Gastrocnemius medialis (tissue), 4 donors: ENCODE measurements around the gene PDE5A. TPM values are rescaled to one million over a fixed set of nuclear protein-coding genes. Genes with fewer than 3 reads are reported as not detected.
"Not testable (repeated sequence)": the region's sequence is repeated elsewhere in the genome, so short reads cannot be mapped to it uniquely, and the experiment has no call there.

ENCODE experiments used
- ATAC-seq, 2 donors: fragments of 150-250 bp; one replicate each; pipeline ENCODE4 v1.9.1; 2016
- DNase-seq, 2 donors: peaks; one replicate each; pipeline ENCODE4 v3.0.0-alpha.2; 2019
- H3K27ac ChIP-seq, 4 donors: fragments of 200-600 bp; sonication (generic); 1 replicate in 1 of 4; 2 replicates in 3 of 4; pipeline ENCODE4 v1.5.1; 2016 to 2018; ENCODE audit warnings: mild to moderate bottlenecking in 2 of 4, moderate library complexity in 1 of 4
- H3K27me3 ChIP-seq, 3 donors: fragments of 200-600 bp; sonication (generic) in 2 of 3; 1 replicate in 1 of 3; 2 replicates in 2 of 3; pipeline versions ENCODE4 v1.5.1 to v1.6.0; 2016 to 2019; ENCODE audit warnings: mild to moderate bottlenecking in 1 of 3, moderate library complexity in 1 of 3
- H3K36me3 ChIP-seq, 2 donors: fragments of 200-600 bp; sonication (generic) in 1 of 2; one replicate each; pipeline ENCODE4 v1.5.1; 2017 to 2018
- H3K4me1 ChIP-seq, 2 donors: fragments of 200-600 bp; sonication (generic) in 1 of 2; one replicate each; pipeline ENCODE4 v1.5.1; 2016 to 2017; ENCODE audit warnings: mild to moderate bottlenecking in 2 of 2
- H3K4me3 ChIP-seq, 4 donors: fragments of 200-600 bp; sonication (generic) in 3 of 4; 1 replicate in 1 of 4; 2 replicates in 3 of 4; pipeline ENCODE4 v1.5.1; 2016 to 2019; ENCODE audit warnings: mild to moderate bottlenecking in 2 of 4
- H3K9me3 ChIP-seq, 3 donors: fragments of 200-600 bp; sonication (generic) in 2 of 3; 1 replicate in 1 of 3; 2 replicates in 2 of 3; pipeline ENCODE4 v1.5.1; 2016 to 2019
- CTCF ChIP-seq, 5 experiments: fragments of 450-650 bp in 3 of 5; fragments of 200-600 bp in 2 of 5; sonication (generic) in 2 of 5; IDR thresholded peaks in 4 of 5; conservative IDR thresholded peaks in 1 of 5; 1 replicate in 4 of 5; 2 replicates in 1 of 5; pipeline ENCODE4 v1.5.1; 2016 to 2019; ENCODE audit warnings: antibody characterized with exemption in 5 of 5, mild to moderate bottlenecking in 3 of 5, moderate library complexity in 3 of 5
- POLR2A ChIP-seq, 2 donors: fragments of 450-650 bp; IDR thresholded peaks; one replicate each; pipeline ENCODE4 v1.6.1; 2017; ENCODE audit warnings: antibody characterized with exemption in 2 of 2, mild to moderate bottlenecking in 2 of 2, moderate library complexity in 2 of 2
- in situ Hi-C, 4 donors: fragments of 200-750 bp; cut with MboI; loops; one replicate each; pipeline versions ENCODE4 v1.15.0 to v1.8.0; 2017; ENCODE audit warnings: low sequenced_read_pairs in 4 of 4
- intact Hi-C: fragments of 100-400 bp; cut with DNase I; formaldehyde crosslinking; loops from one replicate; pipeline ENCODE4 v1.15.1; 2023; ENCODE audit warnings: low total_unique reads
- total RNA-seq, 4 donors: library from RNA; depleted of rRNA; stranded (reverse); fragments of >200 nt; gene quantifications; one replicate each; pipeline versions ENCODE4 v1.1.0 to v1.2.3, GENCODE V29; 2016

The PDE5A gene
- total RNA-seq, 4 donors from 2014 or later: 5.5 to 9.9 (median 6.0) TPM

GRCh38 chr4:119454491-119455270, 173.9 kb downstream of the PDE5A start:
- in situ Hi-C loops, H3K9me3 ChIP-seq, H3K4me1 ChIP-seq, H3K27me3 ChIP-seq, H3K36me3 ChIP-seq: not testable (repeated sequence)
- Histone ChIP-seq H3K4me3 (peak overlapping the region; percentile 69 to 94 (median 84)), H3K27ac (peak overlapping the region; percentile 84 to 93 (median 91))
- TF ChIP-seq POLR2A (IDR thresholded peaks at IDR 0.05): peak; percentile 63 to 65
- TF ChIP-seq CTCF (IDR thresholded peaks at IDR 0.05 in 4 of 5, conservative IDR thresholded peaks at IDR 0.05 in 1 of 5): peak in 4 of 5 experiments; percentile 23 to 81 (median 58)
- ATAC-seq (peak; percentile 100), DNase-seq (peak; percentile 92 to 95)
- intact Hi-C loops: loop anchor here (5.0 to 10.0 kb wide), 2 partner anchors 412 to 470 kb away; no protein-coding TSS in a partner anchor

- H3K9me3 ChIP-seq, H3K27me3 ChIP-seq, H3K4me1 ChIP-seq, in situ Hi-C loops, DNase-seq, ATAC-seq, H3K36me3 ChIP-seq: not testable (repeated sequence)
- intact Hi-C loops: loop anchor here (5.0 to 10.0 kb wide), 2 partner anchors 412 to 469 kb away; no protein-coding TSS in a partner anchor
- peak overlapping the region; percentile 84 to 93 (median 91) for H3K27ac ChIP-seq
- peak overlapping the region; percentile 52 to 94 (median 84) for H3K4me3 ChIP-seq
These were observed 174.5 kb downstream of the PDE5A start for GRCh38 chr4:119454151-119454490.

DNA sequence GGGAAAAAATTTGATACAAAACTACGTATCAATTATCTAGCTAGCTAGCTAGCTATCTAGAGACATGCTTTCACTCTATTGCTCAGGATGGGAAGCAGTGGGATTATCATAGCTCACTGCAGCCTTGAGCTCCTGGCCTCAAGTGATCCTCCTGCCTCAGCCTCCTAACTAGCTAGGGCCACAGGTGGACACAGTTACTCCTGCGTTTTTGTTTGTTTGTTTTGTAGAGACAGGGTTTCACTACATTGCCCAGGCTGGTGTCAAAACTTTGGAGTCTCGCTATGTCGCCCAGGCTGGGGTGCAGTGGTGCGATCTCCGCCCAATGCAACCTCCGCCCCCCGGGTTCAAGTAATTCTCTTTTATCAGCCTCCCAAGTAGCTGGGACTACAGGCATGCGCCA, 175.3 kb downstream of the PDE5A start:
- ATAC-seq, in situ Hi-C loops, H3K27me3 ChIP-seq, H3K4me1 ChIP-seq, H3K4me3 ChIP-seq, H3K36me3 ChIP-seq, DNase-seq, H3K9me3 ChIP-seq: not testable (repeated sequence)
- H3K27ac ChIP-seq: peak overlapping the region in 1 of 4 donors; percentile 84
- intact Hi-C loops: loop anchor here (5.0 to 10.0 kb wide), 2 partner anchors 411 to 468 kb away; no protein-coding TSS in a partner anchor

DNA sequence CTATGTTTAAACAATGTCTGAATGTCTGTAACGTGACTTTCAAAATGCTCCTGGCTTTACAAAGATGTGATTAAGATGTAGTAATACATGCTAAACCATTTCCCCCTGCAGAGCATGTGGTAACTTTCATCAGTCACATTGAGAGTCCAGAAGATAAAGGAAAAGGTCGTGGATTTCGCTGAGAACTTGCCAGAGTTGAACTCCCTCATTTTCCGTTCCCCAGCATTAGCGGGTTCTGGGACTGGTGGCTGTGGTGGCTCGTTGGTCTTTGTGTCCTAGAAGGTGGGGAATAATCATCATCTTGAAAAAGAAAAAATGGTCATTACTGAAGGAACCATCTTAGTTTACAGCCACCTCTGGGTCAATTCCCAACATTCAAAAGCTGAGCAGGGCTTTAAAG, 178.8 kb downstream of the PDE5A start:
- intact Hi-C loops: loop anchor here (5.0 to 10.0 kb wide), 2 partner anchors 408 to 465 kb away; no protein-coding TSS in a partner anchor
- in situ Hi-C loops, H3K4me3 ChIP-seq, H3K27me3 ChIP-seq, H3K9me3 ChIP-seq, ATAC-seq, DNase-seq, H3K27ac ChIP-seq, H3K4me1 ChIP-seq, H3K36me3 ChIP-seq: not testable (repeated sequence)
